Fibroblast of the aortic adventitia (primary cell): ENCODE results near the gene ZNF341. TPM values are rescaled to one million over a fixed set of nuclear protein-coding genes. Genes with fewer than 3 reads are reported as not detected.

ENCODE experiments used
- DNase-seq: peaks from one replicate; pipeline ENCODE4 v3.0.0-alpha.2; 2010; ENCODE audit warnings: low read depth
- H3K4me3 ChIP-seq: 2 replicates; pipeline ENCODE4 v1.5.1; 2011; ENCODE audit warnings: low read depth, mild to moderate bottlenecking, control low read depth, low read length, moderate library complexity
- CTCF ChIP-seq: IDR thresholded peaks from 2 replicates; pipeline ENCODE4 v1.5.1; 2011; ENCODE audit warnings: mild to moderate bottlenecking, low read length, control low read depth, inconsistent platforms; ENCODE audit not compliant: insufficient read depth
- total RNA-seq: library from RNA; depleted of rRNA; stranded (reverse); fragments of >200 nt; gene quantifications from 2 replicates; pipeline ENCODE4 v1.2.3, GENCODE V29; 2012; ENCODE audit warnings: low replicate concordance

Gene ZNF341
- total RNA-seq, result 0.90 and 1.5 TPM in 2 replicates

DNA sequence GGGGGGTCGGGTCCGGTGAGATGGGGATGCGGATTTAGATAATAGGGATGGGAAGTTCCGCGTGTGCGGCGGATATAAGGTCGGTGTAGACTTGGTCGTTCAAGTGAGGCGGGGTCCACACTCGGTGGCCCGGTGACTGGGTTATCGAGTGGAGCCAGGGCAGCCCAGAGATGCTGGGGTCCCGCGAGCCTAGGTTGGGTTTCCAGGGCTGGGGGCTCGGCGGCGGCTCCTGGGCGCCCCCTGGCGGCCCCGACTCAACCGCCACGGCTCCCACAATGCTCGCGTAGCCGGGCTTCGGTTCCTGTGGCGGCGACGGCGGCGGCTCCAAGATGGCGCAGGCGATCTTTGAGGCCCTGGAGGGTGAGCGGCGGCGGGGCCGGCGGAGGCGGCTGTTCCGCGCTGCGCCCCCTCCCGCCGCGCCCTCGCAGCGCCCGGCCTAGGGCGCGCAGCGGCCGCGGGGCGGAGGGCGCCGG is at the start of gene ZNF341:
TSS of gene ZNF341 (plus strand) at position 304 of the 473 bp plus-strand sequence. CDS start at position 330, 26 bp downstream.
- peak; percentile 79 for TF ChIP-seq CTCF
- DNase-seq, result no peak
- H3K4me3 ChIP-seq, result peak within 1 kb of the TSS; percentile 71

DNA sequence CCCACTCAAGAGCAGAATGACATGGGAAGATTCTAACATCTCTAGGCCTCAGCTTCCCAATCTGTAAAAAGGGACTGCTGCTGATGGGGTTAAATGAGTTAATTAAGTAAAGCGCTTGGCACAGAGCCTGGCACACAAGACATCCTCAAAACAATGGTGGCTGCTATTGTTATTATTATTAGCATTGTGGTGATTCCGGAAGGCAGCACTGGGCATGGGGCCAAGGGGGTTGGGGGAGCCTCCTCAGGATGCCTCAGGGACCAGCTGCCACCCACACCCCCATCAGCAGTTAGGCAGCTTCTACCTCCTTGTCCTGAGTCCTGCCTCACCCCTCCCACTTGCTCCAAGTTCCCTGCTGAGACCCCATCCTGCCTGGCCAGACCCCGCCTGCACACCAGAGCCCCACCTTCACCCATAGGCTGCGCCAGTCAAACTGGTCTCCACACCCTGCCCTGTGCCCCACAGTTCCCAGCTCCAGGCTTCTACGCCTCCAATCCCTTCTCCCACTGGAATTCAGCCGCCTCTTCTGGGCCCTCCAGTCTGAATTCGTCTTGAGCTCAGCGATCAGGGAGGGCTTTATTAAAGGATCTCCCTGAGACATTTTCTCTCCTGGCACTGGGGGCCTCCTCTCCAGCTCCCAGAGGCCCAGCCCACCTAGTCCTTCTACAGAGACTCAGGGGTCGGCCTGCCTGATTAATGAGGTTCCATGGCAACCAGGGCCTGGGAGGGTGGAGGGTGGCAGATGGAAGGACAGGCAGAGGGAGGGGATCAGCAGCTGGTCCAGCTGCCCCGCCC is 47.1 kb upstream of the ZNF341 start:
- DNase-seq, result no peak
- no peak for TF ChIP-seq CTCF

DNA sequence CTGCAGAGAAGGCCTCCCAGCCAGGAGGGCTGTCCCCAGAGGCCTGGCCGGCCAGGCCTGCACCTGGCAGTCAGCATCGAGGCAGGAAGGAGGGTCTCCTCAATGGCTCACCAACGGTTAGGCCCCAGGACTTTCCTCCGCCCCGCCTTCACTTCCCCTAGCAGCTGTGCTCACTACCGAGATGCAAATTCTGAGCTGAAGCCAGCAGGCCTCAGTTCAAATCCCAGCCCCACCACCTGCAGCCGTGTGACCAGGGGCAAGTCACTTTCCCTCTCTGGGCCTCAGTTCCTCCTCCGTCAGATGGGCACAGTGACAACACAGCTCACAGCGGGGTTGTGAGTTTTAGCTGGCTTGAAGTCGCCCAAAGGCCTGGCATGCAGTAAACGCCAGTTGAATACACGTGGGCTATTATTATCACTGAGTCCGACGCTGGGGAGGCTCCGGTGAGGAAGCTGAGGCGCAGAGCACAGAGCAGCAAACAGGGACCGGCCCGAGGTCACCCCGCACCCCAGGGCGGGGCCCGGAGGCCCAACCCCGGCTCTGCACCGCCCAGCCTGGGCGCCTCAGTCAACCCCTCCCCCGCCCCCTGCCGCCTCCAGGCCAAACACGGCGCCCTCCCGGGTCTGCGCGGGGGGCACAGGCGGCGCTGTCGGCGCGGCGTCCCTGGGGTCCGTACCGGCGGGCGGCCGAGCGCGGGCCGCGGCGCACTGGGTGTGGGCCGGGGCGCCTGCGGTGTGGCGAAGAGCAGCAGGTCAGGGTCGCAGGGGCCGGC is 46.3 kb upstream of the ZNF341 start:
- no peak for DNase-seq
- TF ChIP-seq CTCF, result no peak
- H3K4me3 ChIP-seq, result peak overlapping the region; percentile 49

More for the DNA sequence above, 47.1 kb upstream of the ZNF341 start:
- no peak overlapping the region for H3K4me3 ChIP-seq

GRCh38 chr20:33686100-33686983 is 45.5 kb upstream of the ZNF341 start, which contains the start of gene E2F1:
E2F1 (minus strand) TSS chr20:33686385; CDS start chr20:33686264, 121 bp downstream.
- H3K4me3 ChIP-seq, result peak within 1 kb of the TSS; percentile 59
- peak; percentile 39 for TF ChIP-seq CTCF
- DNase-seq, result peak; percentile 75

DNA sequence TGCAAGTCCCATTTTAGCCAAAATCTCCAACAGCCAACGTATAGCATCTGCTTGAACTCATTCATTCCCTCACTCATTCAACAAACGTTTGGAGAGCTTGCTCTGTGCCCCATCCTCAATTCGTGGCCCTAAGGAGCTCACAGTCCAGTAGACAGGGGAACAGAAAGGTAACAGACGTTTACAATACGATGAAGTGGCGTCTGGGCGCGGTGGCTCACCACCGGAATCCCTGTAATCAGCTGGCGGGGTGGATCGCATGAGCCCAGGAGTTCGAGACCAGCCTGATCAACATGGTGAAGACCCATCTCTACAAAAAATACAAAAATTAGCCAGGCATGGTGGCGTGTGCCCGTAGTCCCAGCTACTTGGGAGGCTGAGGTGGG is 44.8 kb upstream of the ZNF341 start:
- DNase-seq, result no peak
- no peak for TF ChIP-seq CTCF
- no peak overlapping the region for H3K4me3 ChIP-seq

GRCh38 chr20:33687370-33687915 is 44.4 kb upstream of the ZNF341 start:
- DNase-seq, result peak; percentile 61
- no peak for TF ChIP-seq CTCF
- no peak overlapping the region for H3K4me3 ChIP-seq
